Measurements from ENCODE around the gene GABRE. TPM values are rescaled to one million over a fixed set of nuclear protein-coding genes. Genes with fewer than 3 reads are reported as not detected.
"Not testable (repeated sequence)": the region's sequence is repeated elsewhere in the genome, so short reads cannot be mapped to it uniquely, and the experiment has no call there.

Gene GABRE
- total and polyA plus RNA-seq, 2 of the 13 experiments (the other 11 are each of a cell fraction or from before 2014, with no cell fraction given): 12.2 to 66.2 TPM

DNA sequence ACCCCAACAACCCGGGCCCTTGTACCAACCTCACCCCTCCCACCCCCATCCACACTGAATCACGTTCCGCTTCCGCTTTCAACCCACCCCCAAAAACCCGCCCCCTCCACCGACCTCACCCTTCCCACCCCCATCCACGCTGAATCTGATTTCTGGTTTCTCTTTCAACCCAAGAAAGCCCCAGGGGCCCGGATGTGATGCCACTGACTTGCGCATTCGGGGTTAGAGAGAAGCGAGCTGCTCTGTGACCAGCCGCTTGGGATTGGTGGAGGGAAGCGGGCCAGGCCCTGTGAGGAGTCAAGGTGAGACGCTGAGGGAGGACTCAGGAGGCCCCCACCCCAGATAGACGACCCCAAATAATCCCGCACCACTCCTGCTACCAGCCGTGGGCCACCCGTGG, 55.7 kb downstream of the GABRE start:
- H2AFZ ChIP-seq (ENCODE audit: low read length); POLR2A ChIA-PET; ATAC-seq; H3K4me1 ChIP-seq (ENCODE audit: insufficient read depth, low read length); CTCF ChIA-PET (ENCODE audit: low intra/inter-chr PET ratio, low total read pairs); H3K79me2 ChIP-seq (ENCODE audit: insufficient read depth, low read length); H3K27ac ChIP-seq (ENCODE audit: extremely low read length, insufficient read depth, low read length); H3K9ac ChIP-seq (ENCODE audit: insufficient read depth, low read depth, low read length); H3K4me2 ChIP-seq (ENCODE audit: low read depth, low read length); DNase-seq (ENCODE audit: low spot score); H3K27me3 ChIP-seq (ENCODE audit: control insufficient read depth in 1 of 2, insufficient read depth in 2 of 2, low read length in 2 of 2); H3K36me3 ChIP-seq (replicated peaks in 1 of 2; ENCODE audit: control insufficient read depth in 1 of 2, insufficient read depth in 2 of 2, low read length in 2 of 2); intact Hi-C loops (cut with micrococcal nuclease; ENCODE audit: unreplicated experiment); H3K9me3 ChIP-seq (ENCODE audit: low read length); H3K4me3 ChIP-seq (replicated peaks in 1 of 3; ENCODE audit: insufficient read depth in 1 of 3, low read depth in 2 of 3, low read length in 3 of 3); H4K20me1 ChIP-seq (ENCODE audit: insufficient read depth, low read length); FAIRE-seq; in situ Hi-C loops (cut with HindIII; ENCODE audit: extremely low pct_ligation_motif_present, low pct_unique_long_range_greater_than_20kb); BruUV-seq (replicated peaks): not testable (repeated sequence)
- 63% methylated on average over 9 of the region's 18 CpGs for WGBS (ENCODE audit: low lambda C conversion rate)

DNA sequence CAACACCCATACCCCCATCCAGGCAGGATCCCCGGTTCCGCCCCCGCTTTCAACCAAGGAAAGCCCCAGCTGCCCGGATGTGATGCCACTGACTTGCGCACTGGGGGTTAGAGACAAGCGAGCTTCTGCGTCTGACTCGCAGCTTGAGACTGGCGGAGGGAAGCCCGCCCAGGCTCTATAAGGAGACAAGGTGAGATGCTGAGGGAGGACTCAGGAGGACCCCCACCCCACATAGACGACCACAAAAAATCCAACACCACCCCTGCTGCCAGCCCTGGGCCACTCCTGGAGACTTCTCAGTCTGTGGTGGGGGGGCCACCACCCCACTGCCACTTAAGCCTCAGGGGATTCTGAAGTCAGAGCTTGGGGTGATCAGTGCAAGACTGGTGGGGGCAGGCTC, 61.7 kb downstream of the GABRE start, which contains the start of gene MAGEA4:
Gene MAGEA4, plus strand, starts transcription at position 110 of the 400 bp plus-strand sequence. CDS start 10,776 bp downstream, outside the sequence.
- 79% methylated on average over 8 of the region's 11 CpGs for WGBS (ENCODE audit: low lambda C conversion rate)
- Histone ChIP-seq H3K9ac (ENCODE audit: insufficient read depth, low read depth, low read length) (no peak within 1 kb of the TSS), H3K4me3 (replicated peaks in 1 of 3; ENCODE audit: insufficient read depth in 1 of 3, low read depth in 2 of 3, low read length in 3 of 3) (no peak within 1 kb of the TSS), H3K36me3 (replicated peaks in 1 of 2; ENCODE audit: control insufficient read depth in 1 of 2, insufficient read depth in 2 of 2, low read length in 2 of 2) (no peaks in the 10 kb centered on the region), H3K4me1 (ENCODE audit: insufficient read depth, low read length) (no peaks in the 10 kb centered on the region), H2AFZ (ENCODE audit: low read length) (no peak within 1 kb of the TSS), H3K4me2 (ENCODE audit: low read depth, low read length) (no peak within 1 kb of the TSS), H3K79me2 (ENCODE audit: insufficient read depth, low read length) (no peaks in the 10 kb centered on the region), H3K27ac (ENCODE audit: extremely low read length, insufficient read depth, low read length) (no peak within 1 kb of the TSS), H4K20me1 (ENCODE audit: insufficient read depth, low read length) (no peaks in the 10 kb centered on the region), H3K9me3 (ENCODE audit: low read length) (no peaks in the 10 kb centered on the region), H3K27me3 (ENCODE audit: control insufficient read depth in 1 of 2, insufficient read depth in 2 of 2, low read length in 2 of 2) (no peaks in the 10 kb centered on the region)
- DNase-seq (ENCODE audit: low spot score) (no peak), FAIRE-seq (no peak), ATAC-seq (no peak)
- no peak for TF ChIP-seq ZNF292 (CRISPR knock-in tag; IDR thresholded peaks at IDR 0.05; ENCODE audit: borderline replicate concordance, low read depth)
- TF ChIP-seq ZNF672 (CRISPR knock-in tag; IDR thresholded peaks at IDR 0.05): no peak
- no peak for TF ChIP-seq SRF (IDR thresholded peaks at IDR 0.05; ENCODE audit: low read depth, low read length)
- no peak for TF ChIP-seq TEAD2 (CRISPR knock-in tag; IDR thresholded peaks at IDR 0.05)
- no peak for TF ChIP-seq CREB1 (IDR thresholded peaks at IDR 0.05)
- TF ChIP-seq CREB1 (CRISPR knock-in tag; IDR thresholded peaks at IDR 0.05): no peak
- no peak for TF ChIP-seq ZKSCAN5 (CRISPR knock-in tag; IDR thresholded peaks at IDR 0.05)
- no peak for TF ChIP-seq ATF1 (CRISPR knock-in tag; IDR thresholded peaks at IDR 0.05)
- TF ChIP-seq MAFF (IDR thresholded peaks at IDR 0.05; ENCODE audit: low read depth, low read length): no peak
- no peak for TF ChIP-seq ZSCAN21 (CRISPR knock-in tag; IDR thresholded peaks at IDR 0.05; ENCODE audit: borderline replicate concordance)
- TF ChIP-seq, protein P1, sequence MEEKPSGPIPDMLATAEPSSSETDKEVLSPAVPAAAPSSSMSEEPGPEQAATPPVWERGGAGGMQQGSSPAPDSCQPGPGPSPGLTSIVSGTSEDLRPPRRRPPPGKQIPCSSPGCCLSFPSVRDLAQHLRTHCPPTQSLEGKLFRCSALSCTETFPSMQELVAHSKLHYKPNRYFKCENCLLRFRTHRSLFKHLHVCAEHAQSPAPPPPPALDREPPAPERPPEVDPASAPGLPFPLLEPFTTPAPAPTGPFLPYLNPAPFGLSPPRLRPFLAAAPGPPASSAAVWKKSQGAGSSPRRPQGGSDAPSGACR (CRISPR knock-in tag; IDR thresholded peaks at IDR 0.05): no peak
- TF ChIP-seq, protein P2, sequence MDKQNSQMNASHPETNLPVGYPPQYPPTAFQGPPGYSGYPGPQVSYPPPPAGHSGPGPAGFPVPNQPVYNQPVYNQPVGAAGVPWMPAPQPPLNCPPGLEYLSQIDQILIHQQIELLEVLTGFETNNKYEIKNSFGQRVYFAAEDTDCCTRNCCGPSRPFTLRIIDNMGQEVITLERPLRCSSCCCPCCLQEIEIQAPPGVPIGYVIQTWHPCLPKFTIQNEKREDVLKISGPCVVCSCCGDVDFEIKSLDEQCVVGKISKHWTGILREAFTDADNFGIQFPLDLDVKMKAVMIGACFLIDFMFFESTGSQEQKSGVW (CRISPR knock-in tag; IDR thresholded peaks at IDR 0.05; ENCODE audit: borderline replicate concordance): no peak
- TF ChIP-seq MAFK (conservative IDR thresholded peaks at IDR 0.05 in 1 of 2, IDR thresholded peaks at IDR 0.05 in 1 of 2; ENCODE audit: low read length in 2 of 2): no peak
- no peak for TF ChIP-seq SALL2 (CRISPR knock-in tag; IDR thresholded peaks at IDR 0.05)
- TF ChIP-seq, protein P3, sequence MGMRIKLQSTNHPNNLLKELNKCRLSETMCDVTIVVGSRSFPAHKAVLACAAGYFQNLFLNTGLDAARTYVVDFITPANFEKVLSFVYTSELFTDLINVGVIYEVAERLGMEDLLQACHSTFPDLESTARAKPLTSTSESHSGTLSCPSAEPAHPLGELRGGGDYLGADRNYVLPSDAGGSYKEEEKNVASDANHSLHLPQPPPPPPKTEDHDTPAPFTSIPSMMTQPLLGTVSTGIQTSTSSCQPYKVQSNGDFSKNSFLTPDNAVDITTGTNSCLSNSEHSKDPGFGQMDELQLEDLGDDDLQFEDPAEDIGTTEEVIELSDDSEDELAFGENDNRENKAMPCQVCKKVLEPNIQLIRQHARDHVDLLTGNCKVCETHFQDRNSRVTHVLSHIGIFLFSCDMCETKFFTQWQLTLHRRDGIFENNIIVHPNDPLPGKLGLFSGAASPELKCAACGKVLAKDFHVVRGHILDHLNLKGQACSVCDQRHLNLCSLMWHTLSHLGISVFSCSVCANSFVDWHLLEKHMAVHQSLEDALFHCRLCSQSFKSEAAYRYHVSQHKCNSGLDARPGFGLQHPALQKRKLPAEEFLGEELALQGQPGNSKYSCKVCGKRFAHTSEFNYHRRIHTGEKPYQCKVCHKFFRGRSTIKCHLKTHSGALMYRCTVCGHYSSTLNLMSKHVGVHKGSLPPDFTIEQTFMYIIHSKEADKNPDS (CRISPR knock-in tag; IDR thresholded peaks at IDR 0.05): no peak
- TF ChIP-seq ZBTB3 (CRISPR knock-in tag; IDR thresholded peaks at IDR 0.05; ENCODE audit: borderline replicate concordance, low read depth): no peak
- TF ChIP-seq MIXL1 (CRISPR knock-in tag; IDR thresholded peaks at IDR 0.05): no peak
- no TSS peak for BruUV-seq (replicated peaks)
- ChIA-PET POLR2A (no interaction called here), CTCF (ENCODE audit: low intra/inter-chr PET ratio, low total read pairs) (no interaction called here)
- intact Hi-C loops (cut with micrococcal nuclease; ENCODE audit: unreplicated experiment): no loop called here
- in situ Hi-C loops (cut with HindIII; ENCODE audit: extremely low pct_ligation_motif_present, low pct_unique_long_range_greater_than_20kb): no loop called here

All from HepG2 (cell line).